NCI-H1105 treated with DMSO at 0.1 percent for 48 hours (cell line): ENCODE results near the gene TRIM56.
"Not testable (repeated sequence)": the region's sequence is repeated elsewhere in the genome, so short reads cannot be mapped to it uniquely, and the experiment has no call there.

Experiments used
- DNase-seq: peaks from one replicate; lab custom pipeline; 2025; lab: John Stamatoyannopoulos, UW

Gene TRIM56

GRCh38 chr7:101085162-101085964 is at the start of gene TRIM56:
TRIM56 (plus strand) TSS chr7:101085481; CDS start chr7:101087313, 1,832 bp downstream.
- peak; percentile 81 for DNase-seq

GRCh38 chr7:101035941-101036340 is 49.3 kb upstream of the TRIM56 start:
- no peak for DNase-seq

- not testable (repeated sequence) for DNase-seq
These were observed 44.0 kb upstream of the TRIM56 start for GRCh38 chr7:101041283-101041682.

- no peak for DNase-seq
These were observed 26.9 kb upstream of the TRIM56 start for GRCh38 chr7:101058355-101058754.

GRCh38 chr7:101059620-101059942 is 25.7 kb upstream of the TRIM56 start:
- no peak for DNase-seq

- no peak for DNase-seq
These were observed 24.3 kb upstream of the TRIM56 start for GRCh38 chr7:101060992-101061391.

GRCh38 chr7:101064176-101064550 is 21.1 kb upstream of the TRIM56 start:
- not testable (repeated sequence) for DNase-seq

GRCh38 chr7:101065162-101065561 is 20.1 kb upstream of the TRIM56 start:
- not testable (repeated sequence) for DNase-seq

- no peak for DNase-seq
These were observed 19.0 kb upstream of the TRIM56 start for GRCh38 chr7:101066141-101066832.

GRCh38 chr7:101066833-101067177 is 18.5 kb upstream of the TRIM56 start:
- no peak for DNase-seq

- DNase-seq = no peak
These were observed 16.9 kb upstream of the TRIM56 start for GRCh38 chr7:101068401-101068800.

- DNase-seq = not testable (repeated sequence)
These were observed 13.7 kb upstream of the TRIM56 start for GRCh38 chr7:101071362-101072104.

GRCh38 chr7:101075646-101076045 is 9.6 kb upstream of the TRIM56 start:
- DNase-seq = no peak

GRCh38 chr7:101076183-101076582 is 9.1 kb upstream of the TRIM56 start:
- not testable (repeated sequence) for DNase-seq

- DNase-seq = peak; percentile 80
These were observed 7.8 kb upstream of the TRIM56 start for GRCh38 chr7:101077303-101078086.

- no peak for DNase-seq
These were observed 3.8 kb upstream of the TRIM56 start for GRCh38 chr7:101081432-101081831.

GRCh38 chr7:101084865-101085161 is 468 bp upstream of the TRIM56 start:
- no peak for DNase-seq

- DNase-seq = no peak
These were observed 2.2 kb downstream of the TRIM56 start for GRCh38 chr7:101087334-101088068.

- no peak for DNase-seq
These were observed 2.8 kb downstream of the TRIM56 start for GRCh38 chr7:101088069-101088425.

- DNase-seq = no peak
These were observed 3.7 kb downstream of the TRIM56 start for GRCh38 chr7:101088858-101089529.

GRCh38 chr7:101089876-101090275 is 4.6 kb downstream of the TRIM56 start:
- no peak for DNase-seq
